K562 (cell line): ENCODE data around the gene MVP. TPM values are rescaled to one million over a fixed set of nuclear protein-coding genes. Genes with fewer than 3 reads are reported as not detected.
A peak's percentile ranks its signal among the peaks of the same experiment; 100 is the strongest.

Experiments used
- ATF2 ChIP-seq: sonication (generic); formaldehyde crosslinking; IDR thresholded peaks from 2 replicates; pipeline ENCODE4 v1.8.1; 2022; ENCODE audit warnings: missing genetic modification reagents
- CEBPZ ChIP-seq: fragments of 150-350 bp; IDR thresholded peaks from 2 replicates; pipeline ENCODE4 v1.6.1; 2014; ENCODE audit warnings: low read depth, mild to moderate bottlenecking, low read length, borderline replicate concordance
- CREB1 ChIP-seq, 2 experiments: sonication (generic) in 1 of 2; formaldehyde crosslinking in 1 of 2; IDR thresholded peaks; 2 replicates each; pipeline versions ENCODE4 v1.6.1 to v1.8.0; 2012 to 2022; ENCODE audit warnings: inconsistent platforms in 1 of 2, mild to moderate bottlenecking in 1 of 2, missing genetic modification reagents in 1 of 2, moderate library complexity in 1 of 2
- E2F3 ChIP-seq: fragments of 250-450 bp; sonication (Bioruptor Pico); IDR thresholded peaks from 2 replicates; pipeline ENCODE4 v1.4.0; 2020; ENCODE audit warnings: mild to moderate bottlenecking
- RB1 ChIP-seq: fragments of 450-650 bp; IDR thresholded peaks from 2 replicates; pipeline ENCODE4 v1.6.1; 2017; ENCODE audit warnings: low read depth, mild to moderate bottlenecking
- RNF2 ChIP-seq: sonication (generic); IDR thresholded peaks from 2 replicates; pipeline ENCODE4 v1.6.1; 2016
- SMARCA4 ChIP-seq: fragments of 450-650 bp; IDR thresholded peaks from 2 replicates; pipeline ENCODE4 v1.6.1; 2016
- TEAD2 ChIP-seq: fragments of 450-650 bp; IDR thresholded peaks from 2 replicates; pipeline ENCODE4 v1.6.1; 2016; ENCODE audit warnings: missing genetic modification characterization, control low read depth, missing compliant biosample characterization
- TFAP4 ChIP-seq: sonication (generic); formaldehyde crosslinking; IDR thresholded peaks from 2 replicates; pipeline ENCODE4 v1.8.0; 2022; ENCODE audit warnings: missing genetic modification reagents, mild to moderate bottlenecking, moderate library complexity, borderline replicate concordance
- VEZF1 ChIP-seq: fragments of 200-800 bp; sonication (Bioruptor generic); IDR thresholded peaks from 2 replicates; pipeline ENCODE4 v1.6.1; 2017; ENCODE audit warnings: missing genetic modification characterization, missing compliant biosample characterization
- ZNF165 ChIP-seq: fragments of 250-450 bp; sonication (Bioruptor Pico); IDR thresholded peaks from 2 replicates; pipeline ENCODE4 v1.4.0; 2020; ENCODE audit warnings: borderline replicate concordance
- ZNF444 ChIP-seq: fragments of 250-450 bp; sonication (Bioruptor Pico); IDR thresholded peaks from 2 replicates; pipeline ENCODE4 v1.4.0; 2020; ENCODE audit warnings: mild to moderate bottlenecking, moderate library complexity
- ZNF740 ChIP-seq, 3 experiments: fragments of 200-800 bp in 1 of 3; sonication (Bioruptor generic) in 1 of 3; sonication (generic) in 1 of 3; formaldehyde crosslinking in 1 of 3; IDR thresholded peaks; 2 replicates each; pipeline versions ENCODE4 v1.6.1 to v1.8.0; 2016 to 2022; ENCODE audit warnings: mild to moderate bottlenecking in 2 of 3, missing compliant biosample characterization in 2 of 3, missing genetic modification characterization in 2 of 3, missing genetic modification reagents in 1 of 3
- polyA plus RNA-seq, 8 experiments: library from polyadenylated mRNA; depleted of rRNA in 4 of 8; stranded (reverse) in 5 of 8; unstranded in 3 of 8; fragments of >200 nt; fragmentation: Nextera tagmentation in 2 of 8; fragmentation: Illumina TruSeq in 1 of 8; extraction: Ambion mirVana in 2 of 8; extraction: Trizol in 1 of 8; gene quantifications; 2 replicates each; pipeline versions ENCODE4 v1.2.1 to v1.2.3, GENCODE V29; 2011 to 2014; ENCODE audit warnings: inconsistent platforms in 1 of 8, missing spikeins in 1 of 8
- total RNA-seq, 7 experiments: library from RNA; depleted of rRNA in 6 of 7; stranded (reverse); fragments of >200 nt in 6 of 7; fragmentation: Illumina TruSeq in 2 of 7; extraction: Trizol in 2 of 7; gene quantifications; 2 replicates each; pipeline versions ENCODE4 v1.2.1 to v1.2.3, GENCODE V29; 2011 to 2021; ENCODE audit warnings: low replicate concordance in 1 of 7

The MVP gene
- total and polyA plus RNA-seq, 9 of the 15 experiments (the other 6 are each of a cell fraction or from before 2014, with no cell fraction given), result 0.39 to 1.9 (median 0.76) TPM; not detected in 2

GRCh38 chr16:29848420-29849297 lies 28.4 kb downstream of the MVP start (continued):
- TF ChIP-seq ZNF740 (CRISPR knock-in tag; IDR thresholded peaks at IDR 0.05) (peak; percentile 58; the same call in 1 of the 2 replicates), ZNF740 (tag; IDR thresholded peaks at IDR 0.05) (no peak), ZNF165 (CRISPR knock-in tag) (no peak), E2F3 (CRISPR knock-in tag) (no peak), CEBPZ (no peak), SMARCA4 (no peak), ATF2 (CRISPR knock-in tag) (no peak), TEAD2 (tag) (no peak), TFAP4 (CRISPR knock-in tag) (peak; percentile 97), ZNF444 (CRISPR knock-in tag) (no peak), RNF2 (no peak), CREB1 (IDR thresholded peaks at IDR 0.05) (no peak), CREB1 (CRISPR knock-in tag; IDR thresholded peaks at IDR 0.05) (peak; percentile 67), VEZF1 (CRISPR knock-in tag) (peak; percentile 15; the same call in 1 of the 2 replicates), RB1 (peak; percentile 73)
